Prostate gland (tissue), 2 donors: Measurements from ENCODE around the gene RCAN1. TPM values are rescaled to one million over a fixed set of nuclear protein-coding genes. Genes with fewer than 3 reads are reported as not detected.
"Not testable (repeated sequence)": the region's sequence is repeated elsewhere in the genome, so short reads cannot be mapped to it uniquely, and the experiment has no call there.

Source experiments
- DNase-seq: peaks from one replicate; pipeline ENCODE4 v3.0.0-alpha.2; 2019; ENCODE audit warnings: low spot score
- H3K27ac ChIP-seq, 2 donors: fragments of 200-600 bp; sonication (generic); 2 replicates each; pipeline ENCODE4 v1.5.1; 2017 to 2019
- H3K27me3 ChIP-seq: fragments of 200-600 bp; sonication (generic); replicated peaks from 2 replicates; pipeline ENCODE4 v1.5.1; 2019; ENCODE audit not compliant: insufficient read depth
- H3K36me3 ChIP-seq, 2 donors: fragments of 200-600 bp; sonication (generic); 1 replicate in 1 of 2; 2 replicates in 1 of 2; pipeline versions ENCODE4 v1.5.1 to v1.8.1; 2017 to 2019
- H3K4me1 ChIP-seq: fragments of 200-600 bp; sonication (generic); replicated peaks from 2 replicates; pipeline ENCODE4 v1.5.1; 2019
- H3K4me3 ChIP-seq, 2 donors: fragments of 200-600 bp; sonication (generic); 2 replicates each; pipeline ENCODE4 v1.5.1; 2017 to 2019
- H3K9me3 ChIP-seq: fragments of 200-600 bp; sonication (generic); 2 replicates; pipeline ENCODE4 v1.5.1; 2017
- POLR2A ChIP-seq: fragments of 450-650 bp; IDR thresholded peaks from one replicate; pipeline ENCODE4 v1.6.1; 2016; ENCODE audit warnings: antibody characterized with exemption, mild to moderate bottlenecking
- POLR2AphosphoS5 ChIP-seq: sonication (generic); formaldehyde crosslinking; IDR thresholded peaks from one replicate; pipeline ENCODE4 v1.6.1; 2017; ENCODE audit warnings: antibody characterized with exemption
- WGBS: methylation state at CpG from one replicate; pipeline ENCODE4 v1.1.5; 2018; 5-methylcytosine and 5-hydroxymethylcytosine counted together
- intact Hi-C: fragments of 100-400 bp; cut with DNase I; formaldehyde crosslinking; loops from one replicate; pipeline ENCODE4 v1.14.2; 2022
- total RNA-seq, 2 donors: library from RNA; depleted of rRNA; stranded (reverse); fragments of >200 nt; gene quantifications; one replicate each; pipeline ENCODE4 v1.1.0, GENCODE V29; 2016
- TF ChIP-seq, protein P1 (sequence below), 4 experiments: fragments of 200-600 bp in 2 of 4; fragments of 450-650 bp in 2 of 4; sonication (generic) in 2 of 4; IDR thresholded peaks; 1 replicate in 3 of 4; 2 replicates in 1 of 4; pipeline ENCODE4 v1.5.1; 2016 to 2019; ENCODE audit warnings: antibody characterized with exemption in 4 of 4, mild to moderate bottlenecking in 2 of 4, moderate library complexity in 2 of 4

Gene RCAN1
- total RNA-seq, 2 donors from 2014 or later: 12.0 to 14.1 TPM

DNA sequence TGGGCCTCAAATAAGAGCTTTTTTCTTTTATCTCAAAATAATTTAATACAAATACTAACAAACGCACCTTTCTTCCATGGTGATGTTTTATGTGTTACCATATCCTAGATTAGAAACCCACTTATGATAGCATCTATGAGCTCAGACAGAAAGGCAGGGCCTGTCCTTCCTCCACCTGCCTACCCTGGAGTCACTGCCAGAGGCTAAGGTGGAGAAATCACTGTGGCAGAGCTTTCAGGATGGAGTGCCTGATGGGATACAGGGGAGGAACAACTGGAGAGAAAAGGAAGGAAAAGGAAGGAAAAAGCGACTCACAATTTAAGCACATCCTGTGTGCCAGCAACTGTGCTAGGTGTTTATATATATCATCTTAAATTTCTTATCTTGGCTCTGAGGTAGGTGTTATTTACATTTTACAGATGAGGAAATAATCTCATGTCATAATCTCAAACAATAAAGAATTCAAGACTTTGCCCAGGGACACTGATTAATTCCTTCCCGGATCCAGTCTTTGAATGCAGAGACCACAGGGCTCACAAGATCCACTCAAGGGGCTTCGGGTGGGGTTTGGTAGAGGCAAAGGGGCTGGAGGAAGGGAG lies 45.4 kb downstream of the RCAN1 start:
- Histone ChIP-seq H3K4me3 (no peak overlapping the region), H3K4me1 (no peaks in the 10 kb centered on the region), H3K9me3 (no peaks in the 10 kb centered on the region), H3K27ac (no peak overlapping the region), H3K36me3 (no peaks in the 10 kb centered on the region), H3K27me3 (no peaks in the 10 kb centered on the region)
- intact Hi-C loops: no loop called here
- DNase-seq: no peak
- WGBS: 77% methylated on average over 4 of the region's 4 CpGs
- no peak for TF ChIP-seq POLR2AphosphoS5
- TF ChIP-seq POLR2A: no peak
- TF ChIP-seq, protein P1, sequence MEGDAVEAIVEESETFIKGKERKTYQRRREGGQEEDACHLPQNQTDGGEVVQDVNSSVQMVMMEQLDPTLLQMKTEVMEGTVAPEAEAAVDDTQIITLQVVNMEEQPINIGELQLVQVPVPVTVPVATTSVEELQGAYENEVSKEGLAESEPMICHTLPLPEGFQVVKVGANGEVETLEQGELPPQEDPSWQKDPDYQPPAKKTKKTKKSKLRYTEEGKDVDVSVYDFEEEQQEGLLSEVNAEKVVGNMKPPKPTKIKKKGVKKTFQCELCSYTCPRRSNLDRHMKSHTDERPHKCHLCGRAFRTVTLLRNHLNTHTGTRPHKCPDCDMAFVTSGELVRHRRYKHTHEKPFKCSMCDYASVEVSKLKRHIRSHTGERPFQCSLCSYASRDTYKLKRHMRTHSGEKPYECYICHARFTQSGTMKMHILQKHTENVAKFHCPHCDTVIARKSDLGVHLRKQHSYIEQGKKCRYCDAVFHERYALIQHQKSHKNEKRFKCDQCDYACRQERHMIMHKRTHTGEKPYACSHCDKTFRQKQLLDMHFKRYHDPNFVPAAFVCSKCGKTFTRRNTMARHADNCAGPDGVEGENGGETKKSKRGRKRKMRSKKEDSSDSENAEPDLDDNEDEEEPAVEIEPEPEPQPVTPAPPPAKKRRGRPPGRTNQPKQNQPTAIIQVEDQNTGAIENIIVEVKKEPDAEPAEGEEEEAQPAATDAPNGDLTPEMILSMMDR (IDR thresholded peaks at IDR 0.05): no peak

- WGBS: 82% methylated on average over 4 of the region's 4 CpGs
- intact Hi-C loops, DNase-seq, H3K27me3 ChIP-seq, H3K36me3 ChIP-seq, H3K4me3 ChIP-seq, H3K27ac ChIP-seq, H3K4me1 ChIP-seq, H3K9me3 ChIP-seq: not testable (repeated sequence)
Observed at GRCh38 chr21:34568801-34569200, 46.1 kb downstream of the RCAN1 start.

DNA sequence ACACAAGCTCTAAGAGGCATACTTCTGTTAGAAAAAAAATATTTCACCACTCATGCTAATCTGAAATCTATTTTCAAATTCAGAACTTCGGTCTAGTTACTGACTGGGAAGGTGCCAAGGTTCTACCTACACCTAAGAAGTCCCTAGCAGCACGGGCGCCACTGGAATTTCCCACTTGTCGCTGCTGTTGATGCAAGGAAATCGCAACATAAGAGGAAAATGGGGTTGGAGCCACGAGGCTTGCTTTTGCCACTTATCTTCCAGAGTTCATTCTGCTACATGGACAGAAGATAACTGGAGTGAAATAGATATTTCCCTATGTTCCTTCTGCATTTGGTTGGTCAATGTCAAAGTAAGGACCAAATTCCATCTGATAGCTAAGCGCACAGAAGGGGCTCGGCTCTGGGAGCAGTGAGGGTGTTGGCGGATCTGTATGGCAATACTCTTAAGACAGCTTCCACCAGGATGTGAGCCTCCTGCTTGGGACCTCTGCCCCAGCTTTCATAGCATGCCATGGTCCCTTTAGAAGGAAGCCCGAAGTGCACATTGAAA lies 47.2 kb downstream of the RCAN1 start:
- Histone ChIP-seq H3K9me3 (no peaks in the 10 kb centered on the region), H3K4me1 (no peaks in the 10 kb centered on the region), H3K36me3 (no peaks in the 10 kb centered on the region), H3K27me3 (no peaks in the 10 kb centered on the region), H3K4me3 (no peak overlapping the region), H3K27ac (no peak overlapping the region)
- WGBS: 95% methylated on average over 10 of the region's 10 CpGs
- TF ChIP-seq POLR2A (no peak), POLR2AphosphoS5 (no peak)
- TF ChIP-seq, protein P1 (IDR thresholded peaks at IDR 0.05): no peak
- intact Hi-C loops: no loop called here
- no peak for DNase-seq

- WGBS: 89% methylated on average over 4 of the region's 4 CpGs
- Histone ChIP-seq H3K4me1 (no peaks in the 10 kb centered on the region), H3K27ac (no peak overlapping the region), H3K4me3 (no peak overlapping the region), H3K27me3 (no peaks in the 10 kb centered on the region), H3K9me3 (no peaks in the 10 kb centered on the region), H3K36me3 (no peaks in the 10 kb centered on the region)
- DNase-seq: no peak
- intact Hi-C loops: no loop called here
- TF ChIP-seq, protein P1 (IDR thresholded peaks at IDR 0.05): no peak
- TF ChIP-seq POLR2AphosphoS5 (no peak), POLR2A (no peak)
Observed at GRCh38 chr21:34565238-34565637, 49.7 kb downstream of the RCAN1 start.

DNA sequence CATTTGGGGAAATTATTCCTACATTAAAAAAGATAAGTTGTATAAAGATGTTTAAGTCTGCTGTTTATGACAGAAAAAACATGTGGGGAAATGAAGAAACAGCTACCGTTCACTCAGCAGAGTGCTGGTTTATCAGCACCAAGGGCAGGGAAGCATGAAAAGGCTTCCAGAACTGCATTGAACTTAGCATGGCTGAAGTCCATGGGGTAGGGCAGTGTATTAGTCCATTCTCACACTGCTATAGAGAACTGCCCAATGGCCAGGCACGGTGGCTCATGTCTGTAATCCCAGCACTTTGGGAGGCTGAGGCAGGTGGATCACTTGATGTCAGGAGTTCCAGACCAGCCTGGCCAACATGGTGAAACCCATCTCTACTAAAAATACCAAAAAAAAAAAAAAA lies 51.5 kb downstream of the RCAN1 start:
- H3K9me3 ChIP-seq, H3K4me3 ChIP-seq, DNase-seq, H3K27me3 ChIP-seq, H3K36me3 ChIP-seq, intact Hi-C loops, H3K27ac ChIP-seq, H3K4me1 ChIP-seq: not testable (repeated sequence)
- 78% methylated on average over 2 of the region's 2 CpGs for WGBS

- Histone ChIP-seq H3K9me3 (no peaks in the 10 kb centered on the region), H3K27me3 (no peaks in the 10 kb centered on the region), H3K36me3 (no peaks in the 10 kb centered on the region), H3K4me1 (no peaks in the 10 kb centered on the region), H3K27ac (no peak overlapping the region), H3K4me3 (no peak overlapping the region)
- TF ChIP-seq POLR2AphosphoS5 (no peak), POLR2A (no peak)
- TF ChIP-seq, protein P1 (IDR thresholded peaks at IDR 0.05): no peak
- no peak for DNase-seq
- WGBS: 89% methylated on average over 7 of the region's 7 CpGs
- intact Hi-C loops: no loop called here
Observed at GRCh38 chr21:34561806-34562205, 53.1 kb downstream of the RCAN1 start.
